GM21526 (cell line): ENCODE measurements around the gene VSX1.

Experiments
- ATAC-seq: cut with Tn5 transposase; IDR thresholded peaks from one replicate; pipeline ENCODE4 v1.9.1; 2021; ENCODE audit warnings: moderate library complexity; ENCODE audit not compliant: unreplicated experiment, low FRiP score

The VSX1 gene

DNA sequence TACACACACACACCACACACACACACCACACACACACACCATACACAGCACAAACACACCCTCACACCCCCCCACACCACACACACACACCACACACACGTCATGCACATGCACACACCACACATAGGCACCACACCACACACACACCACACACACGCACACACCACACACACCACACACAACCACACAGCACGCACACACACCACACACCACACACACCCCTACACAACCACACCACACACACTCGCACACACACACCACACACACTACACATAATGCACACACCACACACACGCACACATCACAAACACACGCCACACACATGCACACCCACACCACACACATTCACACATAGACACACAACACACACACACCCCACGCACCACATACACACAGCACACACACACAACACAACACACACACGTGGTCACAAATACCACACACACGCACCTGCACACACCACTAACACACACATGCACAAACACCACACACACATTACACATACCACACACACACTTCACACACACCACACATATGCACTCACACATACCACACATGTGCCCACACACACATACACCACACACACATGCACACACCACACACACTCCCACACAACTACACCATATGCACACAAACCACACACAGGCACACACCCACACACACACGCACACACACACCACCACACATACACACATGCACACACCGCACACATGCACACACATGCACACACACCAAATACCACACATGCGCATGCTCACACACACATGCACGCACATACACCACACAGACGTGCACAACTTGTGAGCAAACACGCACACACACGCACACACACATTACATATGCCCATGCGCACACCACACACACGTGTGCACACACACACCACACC is 14.6 kb downstream of the VSX1 start:
- ATAC-seq: no peak

DNA sequence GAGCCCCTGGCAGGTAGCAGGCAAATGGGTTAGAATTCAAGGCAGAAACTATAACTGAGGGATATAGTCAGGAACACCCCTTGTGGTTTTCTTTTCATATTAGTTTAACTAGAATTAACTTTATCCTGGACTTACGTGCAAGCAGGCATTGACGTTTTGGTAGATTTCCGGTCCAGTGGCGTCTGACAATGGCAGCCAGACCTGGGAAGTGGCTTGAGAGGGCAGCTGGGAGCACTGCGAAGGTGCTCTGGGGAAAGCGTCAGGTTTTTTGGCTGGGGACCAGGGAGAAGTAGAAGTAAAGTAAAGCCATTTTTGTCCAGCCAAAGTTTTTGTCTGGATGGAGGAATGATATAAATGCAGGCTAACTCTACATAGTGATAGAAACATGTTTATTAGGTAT is 15.6 kb downstream of the VSX1 start:
- no peak for ATAC-seq

DNA sequence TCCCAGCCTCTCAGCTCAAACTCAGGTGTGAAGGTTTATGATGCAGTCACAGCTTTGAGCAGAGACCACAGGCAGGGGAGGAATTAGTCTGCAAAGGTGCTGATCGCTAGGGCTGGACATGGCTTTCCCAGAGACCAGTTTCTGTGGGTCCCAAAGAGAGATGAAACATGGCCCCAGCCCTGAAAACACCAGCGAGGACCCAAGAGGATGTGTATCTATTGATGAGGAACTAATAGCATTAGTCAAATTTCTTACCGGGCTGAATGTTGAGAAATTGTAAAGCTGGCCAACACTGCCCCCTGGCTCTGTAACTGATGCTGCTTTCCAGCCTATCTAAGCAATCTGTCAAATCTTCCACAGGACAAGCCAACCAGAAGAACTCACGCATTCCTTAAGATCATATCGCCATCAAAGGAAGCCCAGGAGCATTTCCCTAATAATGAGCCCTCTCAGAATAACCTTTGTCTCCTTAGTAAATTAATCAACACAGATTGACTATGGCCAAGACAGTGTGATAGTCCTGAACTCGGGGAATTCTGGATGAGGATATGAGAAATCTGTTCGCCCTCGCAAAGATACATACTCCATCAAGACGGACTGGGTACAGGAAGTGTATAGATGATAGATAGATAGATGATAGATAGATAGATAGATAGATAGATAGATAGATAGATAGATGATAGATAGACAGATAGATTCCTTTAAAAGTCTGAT is 16.2 kb downstream of the VSX1 start:
- peak; percentile 66 for ATAC-seq

DNA sequence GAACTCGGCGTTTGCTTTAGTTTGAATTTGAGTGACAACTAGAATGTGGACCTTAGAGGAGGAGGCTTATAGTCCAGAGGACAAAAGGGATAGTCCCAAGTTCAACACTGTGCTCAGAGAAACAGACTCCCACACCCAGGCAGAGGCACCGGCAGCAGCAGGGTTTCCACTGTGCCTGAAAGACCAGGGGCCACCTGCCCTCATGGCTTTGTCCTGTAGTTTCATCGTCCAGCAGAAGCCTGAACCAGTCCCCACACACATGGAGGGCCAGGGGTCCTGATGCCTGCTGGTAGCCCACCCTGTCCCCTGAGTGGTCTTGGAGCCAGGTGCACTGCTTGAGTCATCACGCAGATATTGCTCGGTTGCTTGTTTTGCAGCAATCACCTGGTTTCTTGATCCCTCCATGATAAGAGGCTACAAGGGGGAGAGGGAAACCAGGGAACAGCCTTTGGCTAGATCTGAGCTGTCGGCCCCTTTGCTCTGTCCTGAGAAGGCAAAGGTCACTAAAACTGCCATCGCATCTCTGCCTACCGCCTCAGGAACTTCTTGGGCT is 16.8 kb downstream of the VSX1 start:
- ATAC-seq: no peak

DNA sequence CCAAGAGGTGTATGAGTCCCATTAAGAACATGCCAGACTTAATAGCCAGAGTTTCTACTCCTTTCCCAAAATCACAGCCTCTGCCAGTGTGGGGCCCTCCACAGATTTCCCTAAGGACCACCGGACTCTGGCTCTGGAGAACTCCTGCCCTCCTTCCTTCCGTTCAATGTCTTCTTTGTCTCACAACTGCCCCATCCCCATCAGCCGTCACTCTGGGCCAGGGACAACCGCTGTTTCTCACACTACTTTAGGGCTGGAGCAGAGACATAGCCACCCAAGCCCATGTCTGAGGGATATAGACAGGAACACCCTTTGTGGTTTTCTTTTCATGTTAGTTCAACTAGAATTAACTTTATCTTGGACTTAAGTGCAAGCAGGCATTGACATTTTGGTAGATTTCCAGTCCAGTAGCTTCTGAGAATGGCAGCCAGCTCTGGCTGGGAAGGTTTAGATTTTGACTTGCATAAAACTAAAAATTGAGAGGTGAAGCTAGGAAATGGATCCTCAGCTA is 17.3 kb downstream of the VSX1 start:
- no peak for ATAC-seq

DNA sequence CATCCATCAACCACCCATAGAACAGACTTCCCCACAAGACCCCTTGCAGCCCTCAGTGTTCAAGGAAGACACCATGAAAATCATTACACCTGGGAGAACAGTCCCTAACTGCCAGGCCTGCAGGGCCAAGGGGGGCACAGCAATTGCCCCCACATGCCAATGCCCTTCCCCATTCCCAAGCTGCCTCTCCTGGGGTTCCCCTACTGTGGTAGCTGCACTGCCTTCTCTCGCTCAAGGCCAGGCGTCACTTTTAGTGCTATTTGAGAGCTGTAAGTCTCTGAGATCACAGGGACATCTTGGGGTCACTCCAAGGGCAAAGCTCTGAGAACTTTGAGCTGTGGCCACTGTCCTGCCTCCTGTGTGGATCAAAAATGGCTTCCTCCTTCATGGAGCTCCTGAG is 18.0 kb downstream of the VSX1 start:
- ATAC-seq: no peak

DNA sequence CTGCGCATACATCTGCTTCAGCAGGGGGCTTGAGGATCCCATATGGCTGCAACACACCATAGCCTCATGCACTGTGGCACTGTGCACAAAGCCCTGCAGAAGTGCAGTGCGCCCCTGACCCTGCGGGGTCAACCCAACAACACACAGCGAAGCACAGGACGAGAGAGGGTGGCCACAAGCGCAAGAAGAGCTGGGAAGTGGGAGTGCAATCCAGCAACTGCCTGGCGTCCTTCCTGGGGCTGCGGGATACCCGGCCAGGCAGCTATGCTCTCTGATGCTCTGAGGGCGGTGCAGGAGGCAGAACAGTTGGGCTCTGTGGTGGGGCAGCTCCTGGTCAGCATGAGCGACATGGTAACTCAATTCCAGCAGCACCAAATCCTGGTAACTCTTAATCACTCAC is 18.4 kb downstream of the VSX1 start:
- no peak for ATAC-seq

DNA sequence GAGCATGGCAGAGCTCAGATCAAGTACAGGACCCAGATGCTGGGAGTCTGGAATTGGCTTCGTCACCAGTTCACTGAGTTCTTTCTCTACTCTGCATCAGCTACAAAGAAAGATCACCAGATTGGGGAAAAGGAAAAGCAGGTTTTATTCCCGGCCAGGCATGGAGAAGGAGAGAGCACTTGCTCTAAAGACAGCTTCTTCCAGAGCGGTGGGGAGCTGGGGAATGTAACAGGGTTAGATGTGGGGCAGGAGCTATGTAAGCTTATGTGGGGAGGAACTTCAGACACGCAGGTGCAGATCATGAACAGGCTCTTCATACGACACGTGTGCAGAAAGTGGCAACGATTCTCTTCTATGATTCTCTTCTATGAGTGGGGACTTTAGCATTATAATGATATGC is 19.1 kb downstream of the VSX1 start:
- ATAC-seq: no peak

DNA sequence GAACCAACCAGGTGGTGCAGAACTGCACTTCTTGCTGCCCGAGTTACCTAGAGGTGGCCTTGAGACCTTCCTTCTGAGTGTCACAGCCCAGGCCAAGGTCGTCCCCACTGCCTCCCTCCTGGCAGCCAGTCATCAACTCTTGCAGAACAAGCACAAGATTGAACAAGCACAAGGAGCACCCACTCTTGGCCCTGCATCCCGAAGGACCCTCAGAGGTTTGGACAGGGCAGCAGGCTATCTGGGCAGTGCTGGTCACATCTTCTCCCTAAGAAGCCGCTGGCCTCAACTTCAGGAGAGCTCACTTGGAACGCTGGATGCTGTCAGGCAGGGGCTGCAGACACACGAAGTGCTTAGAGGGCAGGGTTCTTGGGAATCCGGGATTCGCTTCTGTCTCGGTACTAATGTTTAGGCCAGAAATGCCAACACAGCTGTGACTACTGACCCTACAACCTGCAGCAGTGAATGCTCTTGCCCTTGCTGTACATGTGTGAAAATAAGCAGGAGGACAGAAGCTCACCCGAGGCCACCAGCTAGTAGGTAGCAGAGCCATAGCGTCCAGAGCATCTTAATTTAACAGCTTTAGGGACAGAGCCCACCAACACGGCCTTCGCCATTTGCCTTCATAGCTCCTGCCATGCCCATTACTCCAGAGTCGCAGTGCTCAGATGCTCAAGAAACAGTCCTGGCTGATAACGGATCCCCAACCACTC is 20.0 kb downstream of the VSX1 start:
- ATAC-seq: no peak

DNA sequence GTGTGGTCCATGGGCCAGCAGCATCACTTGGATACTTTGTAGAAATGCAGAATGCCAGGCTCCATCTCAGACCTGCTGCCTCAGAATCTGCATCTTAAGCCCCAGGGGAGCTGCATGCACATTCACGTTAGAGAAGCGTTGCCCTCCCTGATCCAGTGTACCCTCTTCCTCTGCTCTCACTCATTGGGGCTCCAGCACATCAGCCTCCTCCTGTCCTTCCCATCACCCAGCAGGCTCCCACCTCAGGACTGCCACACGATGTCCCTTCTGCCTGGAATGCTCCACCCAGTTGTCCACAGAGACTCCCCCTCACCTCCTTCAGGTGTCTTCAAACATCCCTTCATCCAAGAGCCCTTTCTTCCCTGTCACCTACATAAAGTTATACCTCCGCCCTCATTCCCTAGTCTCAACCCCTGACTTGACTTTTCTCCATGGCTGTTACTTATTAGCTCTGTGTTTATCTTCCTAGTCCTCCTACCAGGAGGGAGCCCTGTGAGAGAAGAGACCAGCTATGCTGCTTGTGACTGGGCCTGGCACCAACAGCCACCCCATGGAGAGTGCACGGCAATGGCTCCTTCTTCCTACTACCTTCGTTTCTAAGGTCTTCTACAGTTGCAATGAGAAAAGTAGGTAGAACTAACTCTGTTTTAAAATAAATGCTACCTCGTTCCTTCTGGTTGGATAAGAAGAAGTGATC is 20.7 kb downstream of the VSX1 start:
- no peak for ATAC-seq

DNA sequence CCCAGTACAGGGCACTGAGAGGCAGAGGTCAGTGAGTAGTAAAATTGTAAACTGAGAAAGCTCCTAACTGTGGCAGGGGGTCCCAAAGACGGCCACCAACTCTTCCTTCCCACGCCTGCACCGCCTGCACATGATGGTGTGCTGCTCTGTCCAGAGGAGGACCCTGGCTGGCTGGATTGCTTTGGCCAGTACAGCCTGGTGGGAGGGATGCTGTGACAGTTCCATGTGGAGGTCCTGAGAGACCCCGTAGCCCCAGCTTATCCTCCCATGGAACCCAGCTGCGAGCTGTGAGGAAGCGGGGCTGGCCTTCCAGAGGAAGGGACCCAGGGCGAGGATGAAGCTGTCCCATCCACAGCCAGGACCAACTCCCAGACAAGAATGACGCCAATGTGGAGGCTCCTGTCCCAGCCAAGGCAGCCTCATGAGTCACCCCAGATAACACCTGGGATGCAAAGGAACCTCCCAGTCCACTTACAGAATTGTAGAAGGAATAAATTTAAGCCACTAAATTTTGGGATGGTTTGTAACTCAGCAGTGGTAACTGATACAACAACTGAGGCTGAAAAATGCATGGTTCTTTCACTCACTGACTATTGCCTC is 22.0 kb downstream of the VSX1 start:
- ATAC-seq: no peak

DNA sequence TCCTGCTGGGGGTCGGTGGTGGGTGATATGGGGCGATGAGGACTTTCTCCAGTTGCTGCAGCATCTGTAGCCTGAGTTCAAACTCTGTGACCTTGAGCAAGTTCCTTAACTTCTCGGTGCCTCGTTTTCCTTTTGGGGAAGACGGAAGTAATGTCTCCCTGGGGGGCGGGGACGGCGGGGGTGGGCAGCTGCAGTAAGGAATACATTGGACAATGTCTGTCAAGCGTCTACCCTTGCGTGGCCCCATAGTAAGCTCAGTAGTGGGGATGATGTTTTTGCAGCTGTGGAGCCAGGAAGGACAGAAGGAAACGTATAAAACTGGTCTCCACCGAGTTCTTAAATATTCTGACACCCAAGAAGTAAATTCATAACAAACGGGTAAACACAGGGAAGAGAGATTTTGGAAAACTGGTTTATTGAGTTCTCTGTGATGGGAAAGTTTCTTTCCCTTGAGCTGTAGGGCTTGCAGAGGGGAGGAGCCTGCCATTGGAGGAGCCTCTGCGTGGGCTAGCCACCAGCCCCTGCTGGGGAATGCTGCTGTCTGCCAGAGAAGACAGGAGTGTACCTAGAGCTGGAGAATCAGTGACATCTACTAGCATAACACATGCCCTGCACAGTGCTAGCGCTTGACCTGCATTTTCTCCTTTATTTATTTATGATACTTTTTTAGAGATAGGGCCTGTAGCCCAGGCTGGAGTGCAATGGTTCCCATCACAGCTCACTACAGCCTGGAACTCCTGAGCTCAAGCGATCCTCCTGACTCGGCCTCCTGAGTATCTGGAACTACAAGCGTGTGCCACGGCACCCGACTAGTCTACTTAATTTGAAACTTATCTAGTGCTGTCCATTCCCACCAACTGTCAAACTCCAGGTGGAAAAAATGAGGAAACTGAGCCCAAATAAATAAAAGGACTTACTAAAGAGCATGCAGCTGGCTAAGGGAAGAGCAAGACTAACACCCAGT is 22.8 kb downstream of the VSX1 start:
- ATAC-seq: no peak

DNA sequence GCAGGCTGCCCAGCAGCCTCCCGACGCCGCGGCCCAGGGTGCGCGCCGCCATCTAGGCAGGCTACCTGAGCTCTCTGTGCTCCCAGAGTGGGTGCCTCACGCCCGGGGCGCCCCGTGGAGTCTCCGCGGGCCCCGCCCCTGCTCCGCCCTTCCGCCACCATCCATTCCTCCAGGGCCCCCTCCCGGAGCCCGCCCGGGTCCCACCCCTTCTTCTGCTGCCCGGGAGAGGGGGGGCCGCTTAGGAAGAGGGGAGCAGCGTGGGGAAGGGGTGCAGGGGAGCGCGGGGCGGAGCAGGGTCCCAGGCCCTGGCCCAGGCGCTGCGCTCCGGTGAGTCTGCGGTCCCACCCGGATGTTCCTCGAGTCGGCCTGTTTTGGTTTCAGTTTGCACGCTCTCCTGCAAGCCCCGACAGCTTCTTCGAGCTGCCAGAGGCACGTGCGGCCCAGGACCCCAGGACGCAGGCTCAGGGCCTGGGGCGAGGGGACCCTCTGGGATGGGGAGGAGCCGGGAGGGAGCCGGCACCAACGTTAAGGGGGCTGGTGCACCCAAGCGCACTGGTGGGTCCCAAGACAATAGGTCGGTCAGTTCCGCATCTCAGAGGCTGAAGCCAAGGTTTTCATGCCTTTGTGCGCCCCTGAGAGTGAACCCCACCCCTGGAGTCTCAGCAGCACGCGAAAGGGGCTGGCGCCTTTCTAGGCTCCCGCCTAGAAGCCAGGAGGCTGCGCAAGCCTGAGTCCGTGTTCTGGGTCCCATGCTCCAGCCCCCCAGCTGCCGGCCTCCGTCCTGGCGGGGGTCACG is 23.7 kb downstream of the VSX1 start, which contains the start of gene ACSS1:
ACSS1 (minus strand) TSS at position 89 of the 796 bp plus-strand sequence; CDS start at position 52, 37 bp downstream.
- peak; percentile 63 for ATAC-seq

DNA sequence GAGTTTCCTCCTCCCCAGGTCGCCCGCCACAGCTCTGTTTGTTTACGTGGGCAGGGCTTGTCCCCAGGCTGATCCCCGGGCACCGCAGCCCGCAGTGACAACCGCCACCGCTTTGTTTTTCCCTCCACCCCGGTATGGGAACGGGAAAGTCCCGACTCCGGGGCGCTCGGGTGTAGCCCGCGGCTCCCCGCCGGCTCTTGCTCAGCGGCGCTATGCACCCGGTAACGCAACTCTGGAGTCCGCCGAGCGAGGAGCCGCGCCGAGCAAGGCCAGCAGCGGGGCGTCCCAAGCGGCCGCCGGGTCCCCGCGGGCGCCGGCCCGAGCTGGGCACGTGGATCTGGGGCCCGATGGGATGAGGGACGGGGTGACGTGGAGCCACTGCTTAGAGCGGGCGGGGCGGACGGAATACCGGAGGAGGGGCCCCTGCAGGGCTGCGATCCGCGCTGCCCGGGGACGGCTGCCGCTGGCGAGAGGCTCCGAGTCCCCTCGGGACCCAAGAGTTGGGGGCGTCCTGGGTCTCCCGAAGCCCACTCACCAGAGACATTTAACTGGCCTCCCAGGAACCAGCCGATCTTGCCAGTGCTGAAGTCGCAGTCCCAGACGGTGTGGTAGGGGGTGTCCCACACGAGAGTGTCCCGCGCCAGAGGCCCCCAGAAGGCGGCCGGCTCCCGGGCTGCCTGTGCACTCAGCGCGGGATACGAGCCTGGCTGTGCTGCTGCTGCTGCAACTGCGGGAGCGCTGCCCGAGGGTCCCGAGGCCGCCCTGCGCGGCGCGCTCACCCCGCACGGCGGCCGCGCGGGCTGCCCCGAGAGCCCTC is 24.5 kb downstream of the VSX1 start:
- ATAC-seq: peak; percentile 34

DNA sequence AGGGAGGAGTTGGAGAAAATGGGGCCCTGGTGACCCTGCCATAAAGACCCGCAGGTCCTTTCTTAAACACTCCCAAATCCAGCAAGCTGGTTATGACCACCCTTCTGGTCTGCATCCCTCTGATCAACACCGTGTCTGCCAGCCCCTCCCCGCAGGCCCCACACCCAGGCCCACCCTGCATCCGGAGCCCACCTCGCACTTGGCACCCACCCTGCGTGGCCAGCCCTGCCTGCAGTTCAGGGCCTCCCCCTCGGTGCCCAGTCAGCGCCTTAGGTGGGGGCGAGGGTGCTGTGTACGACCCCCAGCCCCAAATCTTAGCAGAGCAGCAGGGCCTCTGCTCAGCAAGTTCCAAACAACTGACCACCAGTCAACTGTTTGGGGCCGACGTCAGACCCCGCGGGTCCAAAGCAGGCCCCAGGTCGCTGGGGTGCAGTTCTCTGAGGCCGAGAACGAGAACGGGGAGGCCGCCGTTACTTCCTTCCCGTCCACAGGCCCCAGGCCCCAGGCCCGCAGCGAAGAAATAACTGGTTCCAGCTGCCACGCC is 25.2 kb downstream of the VSX1 start:
- ATAC-seq: no peak

DNA sequence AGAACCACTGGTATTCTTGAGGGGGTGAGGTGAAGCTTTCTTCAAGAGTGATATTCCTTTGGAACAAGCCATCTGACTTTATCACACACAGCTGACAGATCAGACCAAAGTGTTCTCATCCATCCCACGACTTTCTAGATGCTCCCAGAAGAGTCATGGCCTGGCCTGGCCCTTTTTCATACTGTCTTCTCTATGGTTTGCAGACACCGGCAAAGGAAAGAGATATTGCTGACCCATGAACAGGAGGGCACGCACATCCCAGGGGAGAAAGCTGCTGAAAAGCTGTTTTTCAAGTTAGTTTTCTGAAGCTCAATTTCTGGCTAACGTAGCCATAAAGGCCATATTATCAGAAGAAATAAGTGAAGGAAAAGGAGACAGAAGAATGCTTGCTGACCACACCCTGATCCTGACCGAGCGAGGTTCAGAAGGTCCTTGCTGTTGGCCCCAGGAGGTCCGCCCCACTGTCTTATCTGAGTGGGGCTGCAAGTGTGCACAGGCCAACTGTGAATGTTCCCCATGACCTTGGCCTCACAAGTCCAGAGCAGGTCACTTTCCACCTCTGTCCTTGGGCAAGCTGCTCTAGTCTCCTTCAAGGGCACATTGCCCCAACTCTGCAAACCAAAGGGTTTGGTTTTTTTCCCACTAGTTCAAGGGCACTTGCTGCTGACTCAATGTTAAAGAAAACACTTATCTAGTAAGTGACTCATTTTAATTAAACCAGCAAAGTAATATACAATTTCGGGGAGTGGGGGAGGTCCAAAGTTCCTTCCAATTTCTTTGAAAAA is 26.0 kb downstream of the VSX1 start:
- no peak for ATAC-seq
